ENCODE data around the gene ACVR2A. TPM values are rescaled to one million over a fixed set of nuclear protein-coding genes. Genes with fewer than 3 reads are reported as not detected.

Gene ACVR2A
- total and polyA plus RNA-seq, 2 of the 4 experiments (the other 2 are of a cell fraction) = 1.8 to 6.8 TPM

DNA sequence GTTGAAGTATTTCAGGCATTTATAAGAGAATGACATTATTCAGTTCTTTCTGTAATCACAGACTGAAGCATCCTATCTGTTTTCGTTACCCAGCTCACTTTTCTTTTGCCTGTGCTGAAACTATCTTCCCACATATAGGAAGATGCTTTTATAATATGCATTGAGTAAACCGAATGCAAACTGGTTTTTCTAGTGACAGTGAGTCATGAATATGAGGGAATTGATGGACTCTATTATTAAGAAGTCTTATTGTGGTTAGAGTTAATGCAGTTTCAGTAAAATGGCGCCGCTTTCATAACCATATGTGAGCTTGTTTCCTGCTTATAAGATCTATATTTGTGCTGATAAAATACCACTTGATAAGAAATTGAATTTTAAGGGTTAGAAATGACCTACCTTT lies 59.2 kb downstream of the ACVR2A start:
- in situ Hi-C loops (cut with MboI; ENCODE audit: low sequenced_read_pairs) = loop anchor here (25.0 kb wide), 1 partner anchor 817 kb away; no protein-coding TSS in a partner anchor

More for the DNA sequence above, 59.2 kb downstream of the ACVR2A start:
- peaks cover 0 to 3% of the 10 kb centered on the region in 2 experiments; a peak in 1 of 4 replicates for H3K79me1 ChIP-seq (ENCODE audit: low read depth in 1 of 2, low read length in 2 of 2)
- no peak overlapping the region for H3K18ac ChIP-seq (ENCODE audit: low read depth, low read length)
- ATAC-seq (ENCODE audit: low read depth) = no peak
- H4K91ac ChIP-seq (ENCODE audit: insufficient read depth, low read depth, low read length) = no peak overlapping the region
- POLR2A ChIA-PET (ENCODE audit: unreplicated experiment) = no interaction called here
- H2BK20ac ChIP-seq (ENCODE audit: low read depth, low read length) = no peak overlapping the region
- H3K27me3 ChIP-seq (ENCODE audit: control insufficient read depth, insufficient read depth, low read length) = no peaks in the 10 kb centered on the region
- no peak overlapping the region for H4K5ac ChIP-seq (ENCODE audit: low read depth, low read length)
- no peak overlapping the region for H4K8ac ChIP-seq (ENCODE audit: low read depth in 2 of 2, low read length in 2 of 2)
- H3K36me3 ChIP-seq (ENCODE audit: control insufficient read depth, insufficient read depth, low read length) = 0 out of 2 replicates have a peak, but pooled peaks cover 1% of the 10 kb centered on the region
- no peak overlapping the region for H2AK5ac ChIP-seq (ENCODE audit: low read depth, low read length)
- no peak overlapping the region for H3K9ac ChIP-seq (ENCODE audit: low read depth, low read length)
- no peak overlapping the region for H2BK15ac ChIP-seq (ENCODE audit: low read depth, low read length)
- no peak overlapping the region for H2AK9ac ChIP-seq (replicated peaks; ENCODE audit: low read depth, low read length, poor library complexity)
- dilution Hi-C loops (cut with HindIII; ENCODE audit: low sequenced_read_pairs, unreplicated experiment) (no loop called here), intact Hi-C loops (cut with micrococcal nuclease) (no loop called here)
- H3K56ac ChIP-seq (ENCODE audit: extremely low read depth, insufficient read depth, low read length) = no peak overlapping the region
- no peak overlapping the region for H3K23ac ChIP-seq (ENCODE audit: low read depth, low read length)
- no peak for DNase-seq
- CTCF ChIA-PET = no interaction called here
- no peak overlapping the region for H2BK120ac ChIP-seq (ENCODE audit: low read depth, low read length)
- WGBS, 2 experiments (ENCODE audit: extremely low coverage in 2 of 2, insufficient read length in 1 of 2) = no CpG with 5 or more reads among the region's 4 CpGs
- no TSS peak for BruUV-seq (replicated peaks)
- H3K4me1 ChIP-seq (ENCODE audit: control insufficient read depth, insufficient read depth, low read length) = no peaks in the 10 kb centered on the region
- H3K27ac ChIP-seq (ENCODE audit: insufficient read depth, low read length) = no peak overlapping the region
- no peak overlapping the region for H3K4me2 ChIP-seq (ENCODE audit: low read depth, low read length)
- H2AFZ ChIP-seq (replicated peaks; ENCODE audit: low read length, poor library complexity) = no peak overlapping the region
- no peak for TF ChIP-seq BHLHE40 (IDR thresholded peaks at IDR 0.05; ENCODE audit: low read depth, low read length)
- no peak for TF ChIP-seq CHD1 (IDR thresholded peaks at IDR 0.05; ENCODE audit: low read depth, low read length)
- TF ChIP-seq MAZ (IDR thresholded peaks at IDR 0.05; ENCODE audit: borderline replicate concordance, low read depth, low read length) = no peak
- no peak for TF ChIP-seq RAD21 (IDR thresholded peaks at IDR 0.05; ENCODE audit: low read length)
- no peaks in the 10 kb centered on the region for H4K20me1 ChIP-seq (ENCODE audit: insufficient read depth, low read length)
- H2BK5ac ChIP-seq (ENCODE audit: low read depth, low read length, poor library complexity, severe bottlenecking) = no peak overlapping the region
- H3K9me1 ChIP-seq (ENCODE audit: insufficient read depth, low read length) = no peaks in the 10 kb centered on the region
- H3K4ac ChIP-seq (ENCODE audit: low read depth, low read length) = no peak overlapping the region
- H3K4me3 ChIP-seq (ENCODE audit: insufficient read depth, low read depth, low read length) = no peak overlapping the region
- H3K9me3 ChIP-seq (ENCODE audit: control insufficient read depth, insufficient read depth, low read length) = no peaks in the 10 kb centered on the region
- no peak overlapping the region for H3K14ac ChIP-seq (replicated peaks; ENCODE audit: low read depth, low read length)
